ENCODE data around the gene TASP1.

GRCh38 chr20:13648291-13649228 is 9.8 kb upstream of the TASP1 start:
- TF ChIP-seq CTCF (IDR thresholded peaks at IDR 0.05) (no peak), POLR2A (IDR thresholded peaks at IDR 0.05) (no peak)

Measured in Peyer's patch (tissue), 4 donors.